ENCODE data around the gene ITGB2. TPM values are rescaled to one million over a fixed set of nuclear protein-coding genes. Genes with fewer than 3 reads are reported as not detected.

ITGB2 gene
- total and polyA plus RNA-seq, 5 donors: 11.9 to 46.5 (median 27.1) TPM

GRCh38 chr21:44962403-44962966 is 41.8 kb upstream of the ITGB2 start:
- Histone ChIP-seq H3K27me3 (ENCODE audit: control insufficient read depth, insufficient read depth) (no peaks in the 10 kb centered on the region), H3K4me1 (ENCODE audit: control insufficient read depth, insufficient read depth, low read length) (peaks cover 18% of the 10 kb centered on the region), H3K9me3 (ENCODE audit: control insufficient read depth, low read length) (no peaks in the 10 kb centered on the region), H3K27ac (ENCODE audit: low read length) (peak overlapping the region; percentile 22), H3K4me3 (ENCODE audit: low read length) (no peak overlapping the region)
- ATAC-seq (peak in 1 of 2 donors; percentile 9), DNase-seq (peak; percentile 19 to 62 (median 42))
- intact Hi-C loops (cut with DNase I): loop anchor here in 1 of 4 donors (10.0 kb wide), 2 partner anchors 52 to 112 kb away; partner anchors contain the start of gene ADARB1
- WGBS: 49% methylated on average over 9 of the region's 9 CpGs

- H3K4me1 ChIP-seq (ENCODE audit: control insufficient read depth, insufficient read depth, low read length): peaks cover 18% of the 10 kb centered on the region
- 88% methylated on average over 23 of the region's 23 CpGs for WGBS
- no peaks in the 10 kb centered on the region for H3K27me3 ChIP-seq (ENCODE audit: control insufficient read depth, insufficient read depth)
- intact Hi-C loops (cut with DNase I): loop anchor here in 1 of 4 donors (10.0 kb wide), 2 partner anchors 54 to 114 kb away; partner anchors contain the start of gene ADARB1
- no peak overlapping the region for H3K4me3 ChIP-seq (ENCODE audit: low read length)
- ATAC-seq (no peak), DNase-seq (peak in 2 of 3 donors; percentile 11 to 56)
- H3K27ac ChIP-seq (ENCODE audit: low read length): no peak overlapping the region
- H3K9me3 ChIP-seq (ENCODE audit: control insufficient read depth, low read length): no peaks in the 10 kb centered on the region
These were observed 39.7 kb upstream of the ITGB2 start for GRCh38 chr21:44960141-44961092.

GRCh38 chr21:44959376-44960091 is 38.8 kb upstream of the ITGB2 start:
- Histone ChIP-seq H3K27me3 (ENCODE audit: control insufficient read depth, insufficient read depth) (no peaks in the 10 kb centered on the region), H3K4me1 (ENCODE audit: control insufficient read depth, insufficient read depth, low read length) (peaks cover 18% of the 10 kb centered on the region), H3K27ac (ENCODE audit: low read length) (peak overlapping the region; percentile 28), H3K9me3 (ENCODE audit: control insufficient read depth, low read length) (no peaks in the 10 kb centered on the region), H3K4me3 (ENCODE audit: low read length) (no peak overlapping the region)
- intact Hi-C loops (cut with DNase I): loop anchor here in 2 of 4 donors (10.0 kb wide), 2 partner anchors 55 to 115 kb away; partner anchors contain the start of gene ADARB1 (in 1 of the 2)
- 74% methylated on average over 26 of the region's 26 CpGs for WGBS
- DNase-seq: peak in 2 of 3 donors; percentile 60 to 68
- ATAC-seq: no peak

GRCh38 chr21:44958471-44959191 is 37.9 kb upstream of the ITGB2 start:
- H3K27ac ChIP-seq (ENCODE audit: low read length): peak overlapping the region; percentile 28
- no peaks in the 10 kb centered on the region for H3K9me3 ChIP-seq (ENCODE audit: control insufficient read depth, low read length)
- H3K27me3 ChIP-seq (ENCODE audit: control insufficient read depth, insufficient read depth): no peaks in the 10 kb centered on the region
- intact Hi-C loops (cut with DNase I): loop anchor here in 1 of 4 donors (10.0 kb wide), 1 partner anchor 56 kb away; no protein-coding TSS in a partner anchor
- ATAC-seq: peak; percentile 87 to 91
- DNase-seq: peak; percentile 89 to 95 (median 95)
- 16% methylated on average over 28 of the region's 28 CpGs for WGBS
- H3K4me1 ChIP-seq (ENCODE audit: control insufficient read depth, insufficient read depth, low read length): peaks cover 18% of the 10 kb centered on the region
- no peak overlapping the region for H3K4me3 ChIP-seq (ENCODE audit: low read length)

- no peak overlapping the region for H3K4me3 ChIP-seq (ENCODE audit: low read length)
- no peaks in the 10 kb centered on the region for H3K9me3 ChIP-seq (ENCODE audit: control insufficient read depth, low read length)
- H3K27ac ChIP-seq (ENCODE audit: low read length): peak overlapping the region; percentile 28
- intact Hi-C loops (cut with DNase I): loop anchor here in 1 of 4 donors (10.0 kb wide), 1 partner anchor 57 kb away; no protein-coding TSS in a partner anchor
- DNase-seq (peak in 2 of 3 donors; percentile 71 to 75), ATAC-seq (peak; percentile 8 to 16)
- 56% methylated on average over 26 of the region's 26 CpGs for WGBS
- peaks cover 18% of the 10 kb centered on the region for H3K4me1 ChIP-seq (ENCODE audit: control insufficient read depth, insufficient read depth, low read length)
- H3K27me3 ChIP-seq (ENCODE audit: control insufficient read depth, insufficient read depth): no peaks in the 10 kb centered on the region
These were observed 37.3 kb upstream of the ITGB2 start for GRCh38 chr21:44957901-44958451.

GRCh38 chr21:44957047-44957831 is 36.5 kb upstream of the ITGB2 start:
- DNase-seq (peak in 2 of 3 donors; percentile 40 to 45), ATAC-seq (no peak)
- Histone ChIP-seq H3K9me3 (ENCODE audit: control insufficient read depth, low read length) (no peaks in the 10 kb centered on the region), H3K27me3 (ENCODE audit: control insufficient read depth, insufficient read depth) (no peaks in the 10 kb centered on the region), H3K4me1 (ENCODE audit: control insufficient read depth, insufficient read depth, low read length) (peaks cover 18% of the 10 kb centered on the region), H3K4me3 (ENCODE audit: low read length) (no peak overlapping the region), H3K27ac (ENCODE audit: low read length) (no peak overlapping the region)
- WGBS: 91% methylated on average over 22 of the region's 22 CpGs
- intact Hi-C loops (cut with DNase I): loop anchor here in 1 of 4 donors (10.0 kb wide), 1 partner anchor 58 kb away; no protein-coding TSS in a partner anchor

- Histone ChIP-seq H3K4me1 (ENCODE audit: control insufficient read depth, insufficient read depth, low read length) (peaks cover 18% of the 10 kb centered on the region), H3K4me3 (ENCODE audit: low read length) (no peak overlapping the region), H3K9me3 (ENCODE audit: control insufficient read depth, low read length) (no peaks in the 10 kb centered on the region), H3K27ac (ENCODE audit: low read length) (no peak overlapping the region), H3K27me3 (ENCODE audit: control insufficient read depth, insufficient read depth) (no peaks in the 10 kb centered on the region)
- DNase-seq (peak; percentile 16 to 55 (median 49)), ATAC-seq (no peak)
- 95% methylated on average over 35 of the region's 35 CpGs for WGBS
- intact Hi-C loops (cut with DNase I): loop anchor here in 1 of 4 donors (10.0 kb wide), 1 partner anchor 58 kb away; no protein-coding TSS in a partner anchor
These were observed 35.8 kb upstream of the ITGB2 start for GRCh38 chr21:44956356-44957046.

- H3K4me1 ChIP-seq (ENCODE audit: control insufficient read depth, insufficient read depth, low read length): peaks cover 18% of the 10 kb centered on the region
- no peaks in the 10 kb centered on the region for H3K27me3 ChIP-seq (ENCODE audit: control insufficient read depth, insufficient read depth)
- ATAC-seq (no peak), DNase-seq (peak; percentile 11 to 49 (median 32))
- WGBS: 79% methylated on average over 16 of the region's 16 CpGs
- intact Hi-C loops (cut with DNase I): loop anchor here in 1 of 4 donors (10.0 kb wide), 1 partner anchor 59 kb away; no protein-coding TSS in a partner anchor
- no peak overlapping the region for H3K27ac ChIP-seq (ENCODE audit: low read length)
- H3K9me3 ChIP-seq (ENCODE audit: control insufficient read depth, low read length): no peaks in the 10 kb centered on the region
- no peak overlapping the region for H3K4me3 ChIP-seq (ENCODE audit: low read length)
These were observed 35.1 kb upstream of the ITGB2 start for GRCh38 chr21:44955798-44956175.
